T-helper 9 cell (primary cell): ENCODE results near the gene ENHO.
"Not testable (repeated sequence)": the region's sequence is repeated elsewhere in the genome, so short reads cannot be mapped to it uniquely, and the experiment has no call there.

Source experiments
- DNase-seq: peaks from one replicate; pipeline ENCODE4 v3.0.0-alpha.2; 2020

Gene ENHO

GRCh38 chr9:34555002-34555348, 32.2 kb upstream of the ENHO start:
- no peak for DNase-seq

GRCh38 chr9:34554211-34555001, 31.6 kb upstream of the ENHO start:
- DNase-seq: no peak

- no peak for DNase-seq
Observed at GRCh38 chr9:34553511-34554021, 30.8 kb upstream of the ENHO start.

- no peak for DNase-seq
Observed at GRCh38 chr9:34552986-34553385, 30.2 kb upstream of the ENHO start.

GRCh38 chr9:34552606-34552981, 29.8 kb upstream of the ENHO start:
- DNase-seq: no peak

GRCh38 chr9:34551751-34552605, 29.2 kb upstream of the ENHO start:
- no peak for DNase-seq

- DNase-seq: no peak
Observed at GRCh38 chr9:34550681-34551270, 28.0 kb upstream of the ENHO start.

- no peak for DNase-seq
Observed at GRCh38 chr9:34550016-34550680, 27.4 kb upstream of the ENHO start.

- DNase-seq: no peak
Observed at GRCh38 chr9:34549407-34549732, 26.6 kb upstream of the ENHO start.

- peak; percentile 12 for DNase-seq
Observed at GRCh38 chr9:34547960-34548611, 25.3 kb upstream of the ENHO start.

GRCh38 chr9:34546834-34547827, 24.3 kb upstream of the ENHO start:
- peak; percentile 19 for DNase-seq

GRCh38 chr9:34546102-34546833, 23.5 kb upstream of the ENHO start:
- DNase-seq: no peak

GRCh38 chr9:34545497-34545896, 22.7 kb upstream of the ENHO start:
- DNase-seq: no peak

GRCh38 chr9:34544035-34544434, 21.2 kb upstream of the ENHO start:
- DNase-seq: no peak

GRCh38 chr9:34541540-34541939, 18.8 kb upstream of the ENHO start:
- DNase-seq: no peak

GRCh38 chr9:34540827-34541226, 18.0 kb upstream of the ENHO start:
- no peak for DNase-seq

GRCh38 chr9:34536685-34537084, 13.9 kb upstream of the ENHO start:
- DNase-seq: no peak

- not testable (repeated sequence) for DNase-seq
Observed at GRCh38 chr9:34532041-34532440, 9.3 kb upstream of the ENHO start.

GRCh38 chr9:34526026-34526425, 3.2 kb upstream of the ENHO start:
- no peak for DNase-seq

- DNase-seq: no peak
Observed at GRCh38 chr9:34524349-34524748, 1.6 kb upstream of the ENHO start.
